Gastroesophageal sphincter (tissue), 3 donors: ENCODE results near the gene PEMT.

ENCODE experiments used
- EP300 ChIP-seq: sonication (generic); formaldehyde crosslinking; IDR thresholded peaks from one replicate; pipeline ENCODE4 v1.6.1; 2017; ENCODE audit warnings: antibody characterized with exemption, mild to moderate bottlenecking
- POLR2A ChIP-seq, 2 donors: fragments of 450-650 bp; IDR thresholded peaks; one replicate each; pipeline ENCODE4 v1.6.1; 2017; ENCODE audit warnings: antibody characterized with exemption in 2 of 2, mild to moderate bottlenecking in 2 of 2, moderate library complexity in 1 of 2
- POLR2AphosphoS5 ChIP-seq: sonication (generic); formaldehyde crosslinking; IDR thresholded peaks from one replicate; pipeline ENCODE4 v1.6.1; 2017; ENCODE audit warnings: antibody characterized with exemption
- TF ChIP-seq, protein P1 (sequence below), 4 experiments: fragments of 200-600 bp in 2 of 4; fragments of 450-650 bp in 2 of 4; sonication (generic) in 1 of 4; IDR thresholded peaks; one replicate each; pipeline ENCODE4 v1.5.1; 2017 to 2019; ENCODE audit warnings: antibody characterized with exemption in 4 of 4, mild to moderate bottlenecking in 2 of 4, moderate library complexity in 2 of 4

DNA sequence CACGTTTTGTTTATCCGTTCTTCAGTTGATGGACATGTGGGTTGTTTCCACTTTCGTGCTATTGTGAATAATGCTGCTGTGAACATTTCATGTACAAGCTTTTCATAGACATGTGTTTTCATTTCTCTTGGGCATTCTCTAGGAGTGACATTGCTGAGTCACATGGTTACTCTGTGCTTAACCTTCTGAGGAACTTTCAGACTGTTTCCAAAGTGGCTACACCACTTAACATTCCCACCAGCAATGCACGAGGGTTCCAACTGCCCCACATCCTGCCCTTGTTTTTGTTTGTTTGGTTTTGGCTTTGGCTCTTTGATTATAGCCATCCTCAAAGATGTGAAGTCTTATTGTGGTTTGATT, 14.2 kb upstream of the PEMT start:
- TF ChIP-seq, protein P1, sequence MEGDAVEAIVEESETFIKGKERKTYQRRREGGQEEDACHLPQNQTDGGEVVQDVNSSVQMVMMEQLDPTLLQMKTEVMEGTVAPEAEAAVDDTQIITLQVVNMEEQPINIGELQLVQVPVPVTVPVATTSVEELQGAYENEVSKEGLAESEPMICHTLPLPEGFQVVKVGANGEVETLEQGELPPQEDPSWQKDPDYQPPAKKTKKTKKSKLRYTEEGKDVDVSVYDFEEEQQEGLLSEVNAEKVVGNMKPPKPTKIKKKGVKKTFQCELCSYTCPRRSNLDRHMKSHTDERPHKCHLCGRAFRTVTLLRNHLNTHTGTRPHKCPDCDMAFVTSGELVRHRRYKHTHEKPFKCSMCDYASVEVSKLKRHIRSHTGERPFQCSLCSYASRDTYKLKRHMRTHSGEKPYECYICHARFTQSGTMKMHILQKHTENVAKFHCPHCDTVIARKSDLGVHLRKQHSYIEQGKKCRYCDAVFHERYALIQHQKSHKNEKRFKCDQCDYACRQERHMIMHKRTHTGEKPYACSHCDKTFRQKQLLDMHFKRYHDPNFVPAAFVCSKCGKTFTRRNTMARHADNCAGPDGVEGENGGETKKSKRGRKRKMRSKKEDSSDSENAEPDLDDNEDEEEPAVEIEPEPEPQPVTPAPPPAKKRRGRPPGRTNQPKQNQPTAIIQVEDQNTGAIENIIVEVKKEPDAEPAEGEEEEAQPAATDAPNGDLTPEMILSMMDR (IDR thresholded peaks at IDR 0.05): no peak
- TF ChIP-seq POLR2AphosphoS5 (no peak), EP300 (no peak), POLR2A (IDR thresholded peaks at IDR 0.05) (no peak)
